Measurements from ENCODE around the gene FSD1L.

- TF ChIP-seq EP300 (IDR thresholded peaks at IDR 0.05; ENCODE audit: low read depth in 2 of 2, low read length in 2 of 2), result no peak
- no peak for TF ChIP-seq EP300 (CRISPR knock-in tag; IDR thresholded peaks at IDR 0.05; ENCODE audit: borderline replicate concordance)
- no peak for TF ChIP-seq SUZ12 (IDR thresholded peaks at IDR 0.05; ENCODE audit: low read depth, low read length)
- no peak for TF ChIP-seq CEBPB (IDR thresholded peaks at IDR 0.05; ENCODE audit: borderline replicate concordance, low read depth, low read length)
- no peak for TF ChIP-seq ZNF205 (CRISPR knock-in tag; IDR thresholded peaks at IDR 0.05)
- no peak for TF ChIP-seq HNF4G (IDR thresholded peaks at IDR 0.05; ENCODE audit: borderline replicate concordance, low read depth, low read length)
- no peak for TF ChIP-seq HNF4G (CRISPR knock-in tag; IDR thresholded peaks at IDR 0.05; ENCODE audit: borderline replicate concordance, low read depth)
- TF ChIP-seq ZNF335 (CRISPR knock-in tag; IDR thresholded peaks at IDR 0.05), result no peak
- TF ChIP-seq POLR2A (IDR thresholded peaks at IDR 0.05; ENCODE audit: insufficient read depth in 1 of 2, low read depth in 2 of 2, low read length in 2 of 2), result no peak
- TF ChIP-seq SYNCRIP (IDR thresholded peaks at IDR 0.05; ENCODE audit: insufficient read depth, low read depth, low read length), result no peak
- TF ChIP-seq, protein P1, sequence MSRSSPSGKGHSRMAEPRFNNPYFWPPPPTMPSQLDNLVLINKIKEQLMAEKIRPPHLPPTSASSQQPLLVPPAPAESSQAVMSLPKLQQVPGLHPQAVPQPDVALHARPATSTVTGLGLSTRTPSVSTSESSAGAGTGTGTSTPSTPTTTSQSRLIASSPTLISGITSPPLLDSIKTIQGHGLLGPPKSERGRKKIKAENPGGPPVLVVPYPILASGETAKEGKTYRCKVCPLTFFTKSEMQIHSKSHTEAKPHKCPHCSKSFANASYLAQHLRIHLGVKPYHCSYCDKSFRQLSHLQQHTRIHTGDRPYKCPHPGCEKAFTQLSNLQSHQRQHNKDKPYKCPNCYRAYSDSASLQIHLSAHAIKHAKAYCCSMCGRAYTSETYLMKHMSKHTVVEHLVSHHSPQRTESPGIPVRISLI (CRISPR knock-in tag; IDR thresholded peaks at IDR 0.05; ENCODE audit: borderline replicate concordance), result no peak
- TF ChIP-seq GATAD1 (CRISPR knock-in tag; IDR thresholded peaks at IDR 0.05), result no peak
- no peak for TF ChIP-seq SMC3 (IDR thresholded peaks at IDR 0.05; ENCODE audit: low read length)
- no peak for TF ChIP-seq RAD21 (CRISPR knock-in tag; IDR thresholded peaks at IDR 0.05)
- no peak for TF ChIP-seq CTCF (CRISPR knock-in tag; IDR thresholded peaks at IDR 0.05)
- no peak for TF ChIP-seq SMARCE1 (IDR thresholded peaks at IDR 0.05; ENCODE audit: borderline replicate concordance)
Observed at GRCh38 chr9:105496826-105497225, 49.0 kb downstream of the FSD1L start.

Measured in HepG2 (cell line).